HG02970 (cell line): ENCODE measurements around the gene ADAMTSL4.

Source experiments
- ATAC-seq: cut with Tn5 transposase; IDR thresholded peaks from one replicate; pipeline ENCODE4 v1.9.1; 2021; ENCODE audit warnings: mild to moderate bottlenecking, moderate library complexity, moderate number of reproducible peaks; ENCODE audit not compliant: unreplicated experiment, low FRiP score

Gene ADAMTSL4

GRCh38 chr1:150553392-150554085 lies 4.3 kb downstream of the ADAMTSL4 start:
- ATAC-seq, result no peak

- ATAC-seq, result no peak
Measured at GRCh38 chr1:150554086-150554452, 4.9 kb downstream of the ADAMTSL4 start.

GRCh38 chr1:150555198-150555970 lies 6.2 kb downstream of the ADAMTSL4 start:
- ATAC-seq, result no peak

GRCh38 chr1:150555971-150556865 lies 7.0 kb downstream of the ADAMTSL4 start:
- ATAC-seq, result no peak

- no peak for ATAC-seq
Measured at GRCh38 chr1:150557065-150557600, 7.9 kb downstream of the ADAMTSL4 start.

- no peak for ATAC-seq
Measured at GRCh38 chr1:150557813-150558212, 8.6 kb downstream of the ADAMTSL4 start.

GRCh38 chr1:150558303-150558704 lies 9.1 kb downstream of the ADAMTSL4 start:
- no peak for ATAC-seq

GRCh38 chr1:150558761-150559655 lies 9.8 kb downstream of the ADAMTSL4 start:
- no peak for ATAC-seq

- no peak for ATAC-seq
Measured at GRCh38 chr1:150559656-150560010, 10.4 kb downstream of the ADAMTSL4 start.

GRCh38 chr1:150560011-150560438 lies 10.8 kb downstream of the ADAMTSL4 start:
- ATAC-seq, result no peak

GRCh38 chr1:150560576-150561253 lies 11.5 kb downstream of the ADAMTSL4 start:
- ATAC-seq, result peak; percentile 30

GRCh38 chr1:150561254-150561973 lies 12.2 kb downstream of the ADAMTSL4 start:
- no peak for ATAC-seq

- ATAC-seq, result peak; percentile 33
Measured at GRCh38 chr1:150561974-150562445, 12.8 kb downstream of the ADAMTSL4 start.

- ATAC-seq, result peak; percentile 39
Measured at GRCh38 chr1:150562446-150563339, 13.5 kb downstream of the ADAMTSL4 start.

GRCh38 chr1:150563340-150564038 lies 14.3 kb downstream of the ADAMTSL4 start:
- ATAC-seq, result no peak

- no peak for ATAC-seq
Measured at GRCh38 chr1:150564051-150564991, 15.1 kb downstream of the ADAMTSL4 start.
